HL-60 (cell line): Measurements from ENCODE around the gene NRARP.

ENCODE experiments used
- CTCF ChIP-seq: IDR thresholded peaks from one replicate; pipeline ENCODE4 v1.5.1; 2011; ENCODE audit warnings: low read length, control low read depth, inconsistent platforms; ENCODE audit not compliant: insufficient read depth
- GABPA ChIP-seq: IDR thresholded peaks from 2 replicates; pipeline ENCODE4 v1.6.1; 2012; ENCODE audit warnings: low read depth
- POLR2AphosphoS5 ChIP-seq: IDR thresholded peaks from 2 replicates; pipeline ENCODE4 v1.6.1; 2012; ENCODE audit warnings: low read depth
- REST ChIP-seq: IDR thresholded peaks from 2 replicates; pipeline ENCODE4 v1.6.1; 2012; ENCODE audit warnings: low read depth; ENCODE audit not compliant: insufficient replicate concordance

- no peak for TF ChIP-seq CTCF
- no peak for TF ChIP-seq POLR2AphosphoS5
- no peak for TF ChIP-seq REST
- no peak for TF ChIP-seq GABPA
Measured at GRCh38 chr9:137313326-137313936, 11.4 kb upstream of the NRARP start.
